Natural killer cell (primary cell): ENCODE results near the gene QRICH1. TPM values are rescaled to one million over a fixed set of nuclear protein-coding genes. Genes with fewer than 3 reads are reported as not detected.

Source experiments
- ATAC-seq, 3 donors: fragments of 150-1000 bp in 2 of 3; fragments of 200-7000 bp in 1 of 3; cut with Tn5 transposase; 1 replicate in 1 of 3; 2 replicates in 2 of 3; pipeline ENCODE4 v1.10.0; 2021; ENCODE audit warnings: mild to moderate bottlenecking in 2 of 3, moderate library complexity in 2 of 3
- DNase-seq, 2 donors: peaks; one replicate each; pipeline versions ENCODE4 v3.0.0 to v3.0.0-alpha.2; 2013 to 2021; ENCODE audit warnings: mixed read lengths in 1 of 2
- H3K27ac ChIP-seq: one replicate; pipeline ENCODE4 v1.5.1; 2013; ENCODE audit warnings: mild to moderate bottlenecking, low read length
- H3K27me3 ChIP-seq: one replicate; pipeline ENCODE4 v1.6.1; 2013; ENCODE audit warnings: low read length; ENCODE audit not compliant: control insufficient read depth, insufficient read depth
- H3K36me3 ChIP-seq: one replicate; pipeline ENCODE4 v1.6.1; 2013; ENCODE audit warnings: low read length; ENCODE audit not compliant: control insufficient read depth, insufficient read depth
- H3K4me1 ChIP-seq: one replicate; pipeline ENCODE4 v1.6.1; 2013; ENCODE audit warnings: low read length; ENCODE audit not compliant: control insufficient read depth, insufficient read depth
- H3K4me3 ChIP-seq: one replicate; pipeline ENCODE4 v1.5.1; 2013; ENCODE audit warnings: low read length
- H3K9me3 ChIP-seq: one replicate; pipeline ENCODE4 v1.6.1; 2013; ENCODE audit warnings: low read length; ENCODE audit not compliant: control insufficient read depth, insufficient read depth
- H3K27ac Mint-ChIP-seq, 2 donors: one replicate each; pipeline ENCODE4 v1.8.0; 2022; ENCODE audit warnings: mild to moderate bottlenecking in 2 of 2, mixed read lengths in 2 of 2, moderate library complexity in 1 of 2
- H3K27me3 Mint-ChIP-seq, 2 donors: one replicate each; pipeline ENCODE4 v1.8.0; 2022; ENCODE audit warnings: low read depth in 2 of 2, mixed read lengths in 2 of 2
- H3K36me3 Mint-ChIP-seq: one replicate; pipeline ENCODE4 v1.8.0; 2022; ENCODE audit warnings: mixed read lengths
- H3K4me1 Mint-ChIP-seq, 2 donors: one replicate each; pipeline ENCODE4 v1.8.0; 2022; ENCODE audit warnings: mixed read lengths in 2 of 2
- H3K4me3 Mint-ChIP-seq: one replicate; pipeline ENCODE4 v1.8.0; 2022; ENCODE audit warnings: mild to moderate bottlenecking, moderate library complexity, mixed read lengths
- H3K9me3 Mint-ChIP-seq, 2 donors: one replicate each; pipeline ENCODE4 v1.8.0; 2022; ENCODE audit warnings: mixed read lengths in 2 of 2
- CTCF ChIP-seq: fragments of 200-600 bp; IDR thresholded peaks from one replicate; pipeline ENCODE4 v1.8.0; 2022; ENCODE audit warnings: antibody characterized with exemption
- WGBS: methylation state at CpG from one replicate; pipeline ENCODE4 v1.1.7; 2013; ENCODE audit warnings: missing lambda C conversion rate; ENCODE audit not compliant: insufficient coverage; 5-methylcytosine and 5-hydroxymethylcytosine counted together
- intact Hi-C: fragments of 100-400 bp; cut with micrococcal nuclease; formaldehyde crosslinking; loops from one replicate; pipeline ENCODE4 v1.14.2; 2022
- total RNA-seq, 4 donors: library from RNA; stranded (reverse); fragments of 120-200 nt in 1 of 4; gene quantifications; one replicate each; pipeline versions ENCODE4 v1.2.3 to v1.2.4, GENCODE V29; 2013 to 2022

QRICH1 gene
- total RNA-seq, 3 donors from 2014 or later (not counting 1 experiment from before 2014, with no cell fraction given), result 220 to 230 (median 227) TPM

- Histone ChIP-seq H3K36me3 (peaks cover 52% of the 10 kb centered on the region), H3K4me1 (peaks cover 21% of the 10 kb centered on the region), H3K27ac (no peak overlapping the region), H3K27me3 (no peaks in the 10 kb centered on the region), H3K9me3 (no peaks in the 10 kb centered on the region), H3K4me3 (no peak overlapping the region)
- 94% methylated on average over 9 of the region's 9 CpGs for whole genome bisulfite sequencing
- Mint-ChIP-seq H3K4me1 (peaks cover 29 to 42% of the 10 kb centered on the region in 2 donors), H3K27ac (peak overlapping the region; percentile 99 to 100), H3K4me3 (peak overlapping the region; percentile 96), H3K27me3 (no peaks in the 10 kb centered on the region), H3K36me3 (peaks cover 13% of the 10 kb centered on the region), H3K9me3 (no peaks in the 10 kb centered on the region)
- TF ChIP-seq CTCF, result no peak
- no peak for ATAC-seq
- DNase-seq, result peak in 1 of 2 donors; percentile 15
- intact Hi-C loops, result no loop called here
Observed at GRCh38 chr3:49027634-49028033, 66.2 kb downstream of the QRICH1 start.

GRCh38 chr3:49026536-49026935 is 67.3 kb downstream of the QRICH1 start:
- H3K36me3 Mint-ChIP-seq, result peaks cover 4% of the 10 kb centered on the region
- Histone ChIP-seq H3K4me3 (no peak overlapping the region), H3K27ac (no peak overlapping the region), H3K9me3 (no peaks in the 10 kb centered on the region), H3K4me1 (peaks cover 25% of the 10 kb centered on the region), H3K36me3 (peaks cover 41% of the 10 kb centered on the region), H3K27me3 (no peaks in the 10 kb centered on the region)
- intact Hi-C loops, result no loop called here
- DNase-seq, result peak in 1 of 2 donors; percentile 8
- peak overlapping the region in 1 of 2 donors; percentile 99 for H3K27ac Mint-ChIP-seq
- H3K27me3 Mint-ChIP-seq, result no peaks in the 10 kb centered on the region
- no peak overlapping the region for H3K4me3 Mint-ChIP-seq
- peaks cover 34 to 47% of the 10 kb centered on the region in 2 donors for H3K4me1 Mint-ChIP-seq
- no peaks in the 10 kb centered on the region for H3K9me3 Mint-ChIP-seq
- 88% methylated on average over 3 of the region's 3 CpGs for WGBS
- no peak for ATAC-seq
- no peak for TF ChIP-seq CTCF

- Histone ChIP-seq H3K36me3 (peaks cover 37% of the 10 kb centered on the region), H3K4me1 (peaks cover 25% of the 10 kb centered on the region), H3K27me3 (no peaks in the 10 kb centered on the region), H3K27ac (no peak overlapping the region), H3K4me3 (no peak overlapping the region), H3K9me3 (no peaks in the 10 kb centered on the region)
- Mint-ChIP-seq H3K27ac (peak overlapping the region; percentile 71 to 95), H3K27me3 (no peaks in the 10 kb centered on the region), H3K4me3 (no peak overlapping the region), H3K4me1 (peaks cover 38 to 52% of the 10 kb centered on the region in 2 donors), H3K9me3 (no peaks in the 10 kb centered on the region), H3K36me3 (no peaks in the 10 kb centered on the region)
- intact Hi-C loops, result no loop called here
- DNase-seq (no peak), ATAC-seq (no peak)
- no peak for TF ChIP-seq CTCF
- 95% methylated on average over 8 of the region's 8 CpGs for WGBS
Observed at GRCh38 chr3:49025793-49026520, 67.9 kb downstream of the QRICH1 start.
